ENCODE results near the gene ZNF280B.
"Not testable (repeated sequence)": the region's sequence is repeated elsewhere in the genome, so short reads cannot be mapped to it uniquely, and the experiment has no call there.

GRCh38 chr22:22441626-22442025, 66.9 kb downstream of the ZNF280B start:
- not testable (repeated sequence) for TF ChIP-seq HDGF (IDR thresholded peaks at IDR 0.05; ENCODE audit: borderline replicate concordance); FOXK2 (IDR thresholded peaks at IDR 0.05); TARDBP (IDR thresholded peaks at IDR 0.05); FOXM1 (IDR thresholded peaks at IDR 0.05; ENCODE audit: borderline replicate concordance); CTBP1 (IDR thresholded peaks at IDR 0.05; ENCODE audit: borderline replicate concordance)

All from HEK293T (cell line).